Stimulated activated CD8-positive, alpha-beta memory T cell treated with anti-CD3 and anti-CD28 coated beads, Interleukin-4, amount 100 ng/mL, for 1 hour (primary cell): ENCODE results near the gene NDUFA11.

Source experiments
- DNase-seq, 2 donors: peaks; one replicate each; pipeline ENCODE4 v3.0.0-alpha.2; 2020; ENCODE audit warnings: low read depth in 2 of 2, low spot score in 1 of 2

NDUFA11 gene

GRCh38 chr19:5932609-5933262 lies 29.1 kb upstream of the NDUFA11 start:
- no peak for DNase-seq

- no peak for DNase-seq
These were observed 28.6 kb upstream of the NDUFA11 start for GRCh38 chr19:5932146-5932545.

GRCh38 chr19:5931251-5931650 lies 27.7 kb upstream of the NDUFA11 start:
- DNase-seq: no peak

- DNase-seq: no peak
These were observed 26.0 kb upstream of the NDUFA11 start for GRCh38 chr19:5929625-5930024.

GRCh38 chr19:5929179-5929578 lies 25.6 kb upstream of the NDUFA11 start:
- DNase-seq: no peak

- no peak for DNase-seq
These were observed 23.8 kb upstream of the NDUFA11 start for GRCh38 chr19:5927441-5927821.

- no peak for DNase-seq
These were observed 23.3 kb upstream of the NDUFA11 start for GRCh38 chr19:5926641-5927440.

GRCh38 chr19:5925830-5926427 lies 22.3 kb upstream of the NDUFA11 start:
- no peak for DNase-seq

GRCh38 chr19:5923356-5923755 lies 19.8 kb upstream of the NDUFA11 start:
- DNase-seq: no peak

- no peak for DNase-seq
These were observed 18.6 kb upstream of the NDUFA11 start for GRCh38 chr19:5922161-5922545.

- no peak for DNase-seq
These were observed 18.0 kb upstream of the NDUFA11 start for GRCh38 chr19:5921516-5922160.

- DNase-seq: no peak
These were observed 15.0 kb upstream of the NDUFA11 start for GRCh38 chr19:5918463-5919079.

GRCh38 chr19:5917431-5918107 lies 14.0 kb upstream of the NDUFA11 start:
- no peak for DNase-seq

GRCh38 chr19:5916181-5916708 lies 12.7 kb upstream of the NDUFA11 start:
- DNase-seq: no peak

- DNase-seq: no peak
These were observed 12.2 kb upstream of the NDUFA11 start for GRCh38 chr19:5915782-5916165.

GRCh38 chr19:5914946-5915781 lies 11.6 kb upstream of the NDUFA11 start:
- DNase-seq: no peak

- no peak for DNase-seq
These were observed 10.8 kb upstream of the NDUFA11 start for GRCh38 chr19:5914358-5914774.

- no peak for DNase-seq
These were observed 10.3 kb upstream of the NDUFA11 start, which contains the start of gene CAPS for GRCh38 chr19:5913739-5914357. TSS of gene CAPS (plus strand) at chr19:5914254. CDS start at chr19:5914407, 153 bp downstream.

- DNase-seq: no peak
These were observed 7.8 kb upstream of the NDUFA11 start for GRCh38 chr19:5911366-5911765.
